Coronary artery (tissue), 2 donors: ENCODE data around the gene CD96.
"Not testable (repeated sequence)": the region's sequence is repeated elsewhere in the genome, so short reads cannot be mapped to it uniquely, and the experiment has no call there.

ENCODE experiments used
- DNase-seq: peaks from one replicate; pipeline ENCODE4 v3.0.0-alpha.2; 2017; ENCODE audit warnings: low spot score
- H3K27ac ChIP-seq, 2 donors: fragments of 200-600 bp; sonication (generic); one replicate each; pipeline ENCODE4 v1.5.1; 2016 to 2019
- H3K4me3 ChIP-seq: fragments of 200-600 bp; sonication (generic); 2 replicates; pipeline ENCODE4 v1.5.1; 2016; ENCODE audit warnings: mild to moderate bottlenecking, moderate library complexity
- TF ChIP-seq, protein P1 (sequence below): fragments of 200-600 bp; sonication (generic); IDR thresholded peaks from one replicate; pipeline ENCODE4 v1.5.1; 2019; ENCODE audit warnings: antibody characterized with exemption

The CD96 gene

DNA sequence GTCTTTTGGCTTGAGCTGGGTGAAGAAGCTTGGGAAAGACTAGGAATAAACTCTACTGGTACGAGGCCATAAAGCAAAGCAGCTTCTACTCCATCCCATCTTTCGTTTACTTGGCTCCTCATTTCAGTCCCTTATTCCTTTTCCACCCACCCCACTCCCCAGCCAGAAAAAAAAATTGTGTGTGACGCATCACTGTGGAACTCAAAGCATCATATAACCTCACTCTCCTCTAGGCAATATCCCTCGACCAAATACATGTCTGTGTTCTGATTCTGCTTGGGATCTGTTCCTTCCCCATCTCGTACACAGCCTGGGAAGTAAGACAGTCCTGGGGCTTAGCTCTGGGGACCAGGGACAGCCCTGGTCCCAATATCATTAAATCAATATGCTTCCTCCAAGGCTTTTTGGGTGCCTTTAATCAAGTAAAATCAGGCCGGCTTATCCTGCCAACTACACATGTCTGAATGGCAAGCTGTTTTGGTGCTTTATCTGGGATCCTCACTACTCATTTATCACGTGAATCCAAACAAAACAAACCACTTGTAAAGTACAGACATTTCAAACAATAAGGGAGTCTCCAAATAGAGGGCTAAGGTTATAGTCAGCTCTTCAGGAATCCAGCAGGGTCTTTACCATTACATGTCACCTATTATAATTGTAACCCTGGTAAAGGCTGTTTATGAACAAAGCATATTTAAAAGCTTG, 128.1 kb downstream of the CD96 start:
- TF ChIP-seq, protein P1, sequence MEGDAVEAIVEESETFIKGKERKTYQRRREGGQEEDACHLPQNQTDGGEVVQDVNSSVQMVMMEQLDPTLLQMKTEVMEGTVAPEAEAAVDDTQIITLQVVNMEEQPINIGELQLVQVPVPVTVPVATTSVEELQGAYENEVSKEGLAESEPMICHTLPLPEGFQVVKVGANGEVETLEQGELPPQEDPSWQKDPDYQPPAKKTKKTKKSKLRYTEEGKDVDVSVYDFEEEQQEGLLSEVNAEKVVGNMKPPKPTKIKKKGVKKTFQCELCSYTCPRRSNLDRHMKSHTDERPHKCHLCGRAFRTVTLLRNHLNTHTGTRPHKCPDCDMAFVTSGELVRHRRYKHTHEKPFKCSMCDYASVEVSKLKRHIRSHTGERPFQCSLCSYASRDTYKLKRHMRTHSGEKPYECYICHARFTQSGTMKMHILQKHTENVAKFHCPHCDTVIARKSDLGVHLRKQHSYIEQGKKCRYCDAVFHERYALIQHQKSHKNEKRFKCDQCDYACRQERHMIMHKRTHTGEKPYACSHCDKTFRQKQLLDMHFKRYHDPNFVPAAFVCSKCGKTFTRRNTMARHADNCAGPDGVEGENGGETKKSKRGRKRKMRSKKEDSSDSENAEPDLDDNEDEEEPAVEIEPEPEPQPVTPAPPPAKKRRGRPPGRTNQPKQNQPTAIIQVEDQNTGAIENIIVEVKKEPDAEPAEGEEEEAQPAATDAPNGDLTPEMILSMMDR: no peak
- Histone ChIP-seq H3K27ac (no peak overlapping the region), H3K4me3 (no peak overlapping the region)
- DNase-seq: no peak

DNA sequence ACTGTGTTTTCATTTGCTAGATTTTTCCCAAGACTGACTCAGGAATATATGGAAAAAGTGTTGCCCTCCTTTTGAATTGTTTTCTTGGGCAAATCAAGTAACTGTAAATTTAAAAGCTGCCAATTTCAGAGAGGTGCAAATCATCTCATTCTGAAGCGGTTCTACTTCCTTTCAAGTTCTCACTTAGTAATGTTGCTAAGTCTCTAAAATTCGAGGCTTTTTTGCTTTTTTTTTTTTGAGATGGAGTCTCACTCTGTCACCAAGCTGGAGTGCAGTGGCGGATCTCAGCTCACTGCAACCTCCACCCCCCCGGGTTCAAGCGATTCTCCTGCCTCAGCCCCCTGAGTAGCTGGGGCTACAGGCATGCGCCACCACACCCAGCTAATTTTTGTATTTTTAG, 130.5 kb downstream of the CD96 start:
- not testable (repeated sequence) for DNase-seq

DNA sequence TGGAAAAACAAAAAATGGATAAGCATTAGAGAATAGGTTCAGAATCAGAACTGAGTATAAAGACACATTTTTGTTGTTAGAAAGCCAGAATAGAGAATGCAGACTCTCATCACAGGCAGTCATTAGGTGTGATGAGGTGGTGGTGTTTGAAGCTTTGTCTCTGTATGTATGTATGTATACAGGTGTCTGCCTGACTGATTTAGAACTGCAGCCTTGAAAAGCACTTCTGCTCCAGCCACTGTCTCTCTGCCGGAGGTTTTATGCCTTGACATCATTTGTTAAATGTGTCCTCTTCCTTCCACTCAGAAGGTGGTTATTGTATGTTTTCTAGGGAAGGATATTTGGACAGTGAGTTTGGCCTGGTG, 133.8 kb downstream of the CD96 start:
- TF ChIP-seq, protein P1: no peak
- DNase-seq: no peak
- Histone ChIP-seq H3K27ac (no peak overlapping the region), H3K4me3 (no peak overlapping the region)

More for the DNA sequence above, 130.5 kb downstream of the CD96 start:
- not testable (repeated sequence) for H3K27ac ChIP-seq, H3K4me3 ChIP-seq

DNA sequence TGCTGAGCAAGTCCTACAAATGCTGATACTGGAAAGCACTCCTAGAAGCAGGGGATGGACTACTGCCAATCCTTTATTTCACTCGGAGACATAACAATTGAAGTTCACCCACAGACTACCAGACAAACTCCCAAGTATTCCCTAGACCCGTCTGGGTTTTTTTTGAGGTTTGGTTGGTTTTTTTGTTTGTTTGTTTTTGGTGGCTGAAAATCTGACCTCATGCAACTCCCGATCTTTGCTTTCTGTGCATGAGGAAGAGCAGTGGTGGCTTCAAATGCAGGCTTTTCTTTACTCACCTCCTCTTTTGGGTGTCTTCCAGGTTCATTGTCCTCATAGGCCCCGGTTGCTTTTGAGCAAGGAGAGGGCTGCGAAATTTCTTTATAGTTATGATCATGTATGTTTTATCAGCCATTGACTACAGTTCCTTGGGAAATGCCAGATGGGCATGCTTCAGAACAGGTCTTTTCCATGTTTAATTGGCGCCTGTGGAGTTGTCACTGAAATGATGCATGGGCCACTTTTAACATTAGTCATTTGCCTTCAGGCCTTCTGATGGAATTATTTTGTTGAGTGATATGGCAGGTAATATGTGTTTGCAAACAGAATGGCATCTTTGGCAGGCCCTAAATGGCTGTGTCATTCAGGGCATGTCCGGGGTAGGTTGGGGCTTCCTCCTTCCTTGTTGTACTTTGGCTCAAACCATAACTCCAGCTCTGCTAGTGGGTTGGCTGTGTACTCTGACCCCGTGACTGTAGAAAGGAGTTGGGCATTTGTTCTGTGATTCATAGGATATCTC, 134.4 kb downstream of the CD96 start:
- Histone ChIP-seq H3K27ac (no peak overlapping the region), H3K4me3 (no peak overlapping the region)
- TF ChIP-seq, protein P1: no peak
- DNase-seq: no peak

DNA sequence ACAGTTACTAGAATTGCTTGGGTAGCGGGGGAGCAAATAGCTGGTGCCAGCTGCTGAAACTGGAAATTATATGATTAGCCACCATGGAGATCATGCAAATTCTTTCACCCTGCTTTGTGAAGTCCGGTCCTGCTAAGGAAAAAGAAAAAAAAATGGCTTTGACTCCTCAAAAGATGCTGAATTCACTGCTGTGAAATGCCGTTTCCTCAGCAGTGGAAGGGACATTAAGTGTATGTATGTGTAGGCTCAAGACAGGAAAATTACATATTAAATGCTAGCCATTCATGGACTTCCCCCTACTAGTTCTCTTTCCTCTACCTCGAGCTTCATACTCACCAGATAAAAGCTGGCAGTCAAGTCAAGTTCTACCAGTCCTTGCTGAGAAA, 135.0 kb downstream of the CD96 start:
- DNase-seq: no peak
- no peak overlapping the region for H3K27ac ChIP-seq
- H3K4me3 ChIP-seq: no peak overlapping the region
- TF ChIP-seq, protein P1: no peak

DNA sequence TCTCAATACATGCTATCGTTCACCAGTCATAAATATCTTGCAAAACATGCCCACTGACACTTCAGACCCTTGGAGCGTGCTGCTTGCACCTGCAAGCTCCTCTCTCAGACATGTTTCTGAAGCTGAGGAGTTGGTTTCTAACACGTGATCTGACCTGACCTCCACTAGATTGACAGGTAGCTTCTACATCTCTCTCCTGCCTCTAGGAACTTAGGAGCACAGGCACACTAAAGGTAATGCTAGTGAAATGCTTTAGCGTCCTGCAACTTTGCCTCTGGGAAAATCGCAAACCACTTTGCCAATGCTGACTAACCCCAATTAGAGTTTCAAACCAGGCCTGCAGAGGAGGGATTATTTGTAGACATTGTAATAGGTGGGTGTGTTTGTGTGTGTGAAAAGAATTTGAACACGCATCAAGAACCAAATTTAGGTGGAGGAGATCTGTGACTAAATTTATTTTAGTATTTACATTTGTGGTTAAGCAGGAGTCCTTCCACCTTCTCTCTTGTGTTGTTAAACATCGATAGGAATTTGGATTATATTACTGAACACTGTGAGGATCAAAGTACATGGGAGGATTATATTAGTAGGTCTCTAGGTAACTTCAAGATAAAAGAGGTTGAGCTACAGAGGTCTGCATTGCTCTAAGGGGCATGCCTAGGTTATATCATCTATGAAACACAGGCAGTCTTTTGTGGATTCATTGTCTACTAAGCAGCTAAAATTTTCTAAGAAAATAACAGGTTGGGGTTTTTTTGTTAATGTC, 139.8 kb downstream of the CD96 start:
- Histone ChIP-seq H3K4me3 (no peak overlapping the region), H3K27ac (no peak overlapping the region)
- TF ChIP-seq, protein P1: no peak
- no peak for DNase-seq

DNA sequence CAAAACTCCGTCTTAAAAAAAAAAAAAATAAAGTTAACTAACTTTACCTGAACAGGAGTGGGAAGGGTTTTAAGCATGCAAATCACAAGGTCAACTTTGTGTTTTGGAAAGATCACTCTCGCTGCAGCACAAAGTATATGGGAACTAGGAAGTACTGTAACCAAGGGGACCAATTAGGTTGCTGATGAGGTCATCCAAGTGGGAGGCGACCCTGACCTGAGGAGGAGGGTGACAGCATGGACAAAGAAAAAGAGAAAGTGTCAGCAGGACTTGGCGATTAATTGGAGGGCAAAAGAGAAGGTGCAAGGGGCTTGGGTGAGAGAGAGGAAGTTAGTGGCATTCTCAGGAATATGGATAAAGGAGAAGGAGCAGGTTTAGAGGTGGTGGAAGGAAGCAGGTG, 142.6 kb downstream of the CD96 start:
- DNase-seq: no peak
- TF ChIP-seq, protein P1: no peak
- Histone ChIP-seq H3K27ac (no peak overlapping the region), H3K4me3 (no peak overlapping the region)
